GM18867 (cell line): ENCODE results near the gene UBE2O.

Experiments
- ATAC-seq: cut with Tn5 transposase; IDR thresholded peaks from one replicate; pipeline ENCODE4 v1.9.1; 2021; ENCODE audit warnings: mild to moderate bottlenecking, moderate library complexity; ENCODE audit not compliant: unreplicated experiment

Gene UBE2O

GRCh38 chr17:76419576-76420260 lies 33.2 kb downstream of the UBE2O start:
- ATAC-seq, result no peak

GRCh38 chr17:76417499-76418143 lies 35.3 kb downstream of the UBE2O start:
- ATAC-seq, result no peak

- ATAC-seq, result no peak
These were observed 36.1 kb downstream of the UBE2O start for GRCh38 chr17:76416899-76417298.

GRCh38 chr17:76416457-76416856 lies 36.5 kb downstream of the UBE2O start:
- no peak for ATAC-seq

GRCh38 chr17:76415786-76416185 lies 37.2 kb downstream of the UBE2O start:
- no peak for ATAC-seq

GRCh38 chr17:76414334-76415295 lies 38.3 kb downstream of the UBE2O start:
- ATAC-seq, result no peak

- ATAC-seq, result no peak
These were observed 41.7 kb downstream of the UBE2O start for GRCh38 chr17:76411247-76411646.

GRCh38 chr17:76410328-76410965 lies 42.5 kb downstream of the UBE2O start:
- no peak for ATAC-seq

- no peak for ATAC-seq
These were observed 44.7 kb downstream of the UBE2O start for GRCh38 chr17:76408037-76408849.

- no peak for ATAC-seq
These were observed 45.4 kb downstream of the UBE2O start for GRCh38 chr17:76407509-76407908.

- no peak for ATAC-seq
These were observed 46.8 kb downstream of the UBE2O start for GRCh38 chr17:76405967-76406647.

GRCh38 chr17:76405607-76405966 lies 47.4 kb downstream of the UBE2O start:
- no peak for ATAC-seq

GRCh38 chr17:76404976-76405563 lies 47.9 kb downstream of the UBE2O start:
- no peak for ATAC-seq

GRCh38 chr17:76404256-76404655 lies 48.7 kb downstream of the UBE2O start:
- no peak for ATAC-seq

GRCh38 chr17:76402711-76403110 lies 50.2 kb downstream of the UBE2O start:
- no peak for ATAC-seq

GRCh38 chr17:76399175-76400172 lies 53.5 kb downstream of the UBE2O start:
- no peak for ATAC-seq

GRCh38 chr17:76398523-76399174 lies 54.3 kb downstream of the UBE2O start:
- no peak for ATAC-seq
